ENCODE measurements around the gene LMX1A.

LMX1A gene

GRCh38 chr1:165173818-165174217 lies 182.7 kb downstream of the LMX1A start:
- in situ Hi-C loops (cut with HindIII; ENCODE audit: low sequenced_read_pairs) = no loop called here

DNA sequence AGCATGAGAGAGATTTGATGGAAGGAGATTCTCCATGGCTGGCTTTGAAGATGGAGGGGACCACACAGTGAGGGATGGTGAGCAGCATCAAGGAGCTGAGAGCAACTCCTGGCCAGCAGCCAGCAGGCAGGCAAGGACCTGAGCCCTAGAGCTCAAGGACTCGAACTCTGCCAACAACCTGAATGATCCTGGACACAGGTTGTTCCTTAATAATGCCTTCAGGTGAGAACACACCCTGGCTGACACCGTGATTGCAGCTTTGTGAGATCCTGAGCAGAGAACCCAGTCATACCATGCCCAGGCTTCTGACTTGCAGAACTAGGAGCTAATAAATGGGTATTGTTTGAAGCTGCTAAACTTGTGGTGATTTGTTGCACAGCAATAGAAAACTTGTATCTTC lies 183.1 kb downstream of the LMX1A start:
- in situ Hi-C loops (cut with HindIII; ENCODE audit: low sequenced_read_pairs) = no loop called here

DNA sequence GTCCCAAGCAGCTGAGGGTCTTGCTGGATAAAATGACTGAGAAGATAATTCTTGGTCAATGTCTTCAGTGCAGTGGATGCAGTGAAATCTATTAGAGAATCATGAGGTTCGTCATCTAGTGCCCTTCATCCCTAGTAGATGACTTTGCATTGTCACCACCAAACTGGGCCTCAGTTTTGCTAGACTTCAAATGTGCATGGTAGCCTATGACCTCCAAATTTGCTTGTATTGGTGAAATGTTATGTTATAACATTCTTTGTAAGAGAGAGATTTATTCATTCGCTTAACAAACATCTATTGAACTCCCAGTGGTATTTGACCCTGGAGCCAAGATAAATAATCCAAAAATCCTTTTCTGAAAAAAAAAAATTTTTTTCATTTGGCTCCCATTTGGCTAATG lies 183.8 kb downstream of the LMX1A start:
- in situ Hi-C loops (cut with HindIII; ENCODE audit: low sequenced_read_pairs) = no loop called here

- in situ Hi-C loops (cut with HindIII; ENCODE audit: low sequenced_read_pairs) = no loop called here
Measured at GRCh38 chr1:165169729-165170128, 186.8 kb downstream of the LMX1A start.

- in situ Hi-C loops (cut with HindIII; ENCODE audit: low sequenced_read_pairs) = no loop called here
Measured at GRCh38 chr1:165169028-165169427, 187.5 kb downstream of the LMX1A start.

DNA sequence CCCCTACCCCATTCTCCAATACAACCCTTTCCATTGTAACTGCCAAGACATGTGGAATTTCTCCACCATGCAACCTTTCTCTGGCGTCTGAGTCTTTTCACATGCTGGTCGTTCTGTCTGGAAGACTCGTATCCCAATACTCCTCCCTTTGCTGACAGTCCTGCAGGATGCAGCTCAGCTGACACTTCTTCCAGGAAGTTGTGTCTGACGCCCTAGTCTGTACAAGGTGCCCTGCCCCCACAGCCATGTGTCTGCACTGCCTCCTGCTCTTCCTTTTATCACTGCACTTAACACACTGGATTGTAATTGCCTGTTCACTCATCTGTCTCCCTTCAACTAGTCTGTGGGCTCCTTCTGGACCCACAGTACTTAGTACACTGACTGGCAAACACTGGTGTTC lies 188.0 kb downstream of the LMX1A start:
- in situ Hi-C loops (cut with HindIII; ENCODE audit: low sequenced_read_pairs) = no loop called here

GRCh38 chr1:165162671-165163241 lies 193.8 kb downstream of the LMX1A start:
- in situ Hi-C loops (cut with HindIII; ENCODE audit: low sequenced_read_pairs) = no loop called here

- in situ Hi-C loops (cut with HindIII; ENCODE audit: low sequenced_read_pairs) = no loop called here
Measured at GRCh38 chr1:165161130-165161529, 195.4 kb downstream of the LMX1A start.

DNA sequence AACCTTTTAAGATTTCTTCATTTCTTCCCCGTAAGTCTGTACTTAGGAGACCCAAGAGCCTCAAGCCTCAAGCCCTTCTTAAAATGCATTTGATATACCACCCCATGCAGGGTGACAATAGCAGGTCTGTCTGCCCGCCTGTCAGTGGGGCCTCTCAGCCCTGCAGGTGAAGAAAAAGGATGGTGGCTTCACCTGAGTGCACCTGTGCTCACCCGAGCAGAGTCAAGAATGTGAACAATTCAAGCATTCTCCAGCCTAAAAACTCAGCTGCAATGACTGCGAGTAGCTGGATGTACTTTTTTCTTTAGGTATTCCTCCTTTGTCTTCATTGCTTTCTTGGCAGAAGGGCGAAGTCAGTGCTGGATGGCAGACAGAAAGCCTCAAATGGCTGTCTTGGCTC lies 203.3 kb downstream of the LMX1A start:
- in situ Hi-C loops (cut with HindIII; ENCODE audit: low sequenced_read_pairs) = no loop called here

- in situ Hi-C loops (cut with HindIII; ENCODE audit: low sequenced_read_pairs) = no loop called here
Measured at GRCh38 chr1:165152727-165153126, 203.8 kb downstream of the LMX1A start.

GRCh38 chr1:165152109-165152508 lies 204.4 kb downstream of the LMX1A start:
- in situ Hi-C loops (cut with HindIII; ENCODE audit: low sequenced_read_pairs) = no loop called here
